Measurements from ENCODE around the gene RFLNA.

- TF ChIP-seq CTCF (conservative IDR thresholded peaks at IDR 0.05 in 1 of 2, IDR thresholded peaks at IDR 0.05 in 1 of 2; ENCODE audit: low read depth in 1 of 2, low read length in 2 of 2) = no peak
- TF ChIP-seq EZH2 (IDR thresholded peaks at IDR 0.05; ENCODE audit: low read length, missing control alignments) = no peak
Measured at GRCh38 chr12:124335426-124336183, 40.7 kb downstream of the RFLNA start.
